RPMI7951 (cell line): ENCODE measurements around the gene HNRNPR. TPM values are rescaled to one million over a fixed set of nuclear protein-coding genes. Genes with fewer than 3 reads are reported as not detected.
"Not testable (repeated sequence)": the region's sequence is repeated elsewhere in the genome, so short reads cannot be mapped to it uniquely, and the experiment has no call there.

ENCODE experiments used
- DNase-seq: peaks from one replicate; pipeline ENCODE4 v3.0.0-alpha.2; 2012; ENCODE audit warnings: low read depth
- total RNA-seq: library from RNA; depleted of rRNA; stranded (reverse); fragments of >200 nt; shearing (Covaris generic); gene quantifications from 2 replicates; pipeline ENCODE4 v1.2.3, GENCODE V29; 2014; rRNA removed

The HNRNPR gene
- 136 and 142 TPM in 2 replicates for total RNA-seq

GRCh38 chr1:23344111-23344986, at the start of gene HNRNPR:
TSS of gene HNRNPR (minus strand) at chr1:23344284. CDS start at chr1:23341008, 3,276 bp downstream.
- peak; percentile 100 for DNase-seq

- DNase-seq: peak; percentile 77
Observed at GRCh38 chr1:23393706-23394105, 49.6 kb upstream of the HNRNPR start.

- no peak for DNase-seq
Observed at GRCh38 chr1:23392125-23392855, 48.2 kb upstream of the HNRNPR start.

- DNase-seq: no peak
Observed at GRCh38 chr1:23389837-23390321, 45.8 kb upstream of the HNRNPR start.

- DNase-seq: no peak
Observed at GRCh38 chr1:23387494-23387893, 43.4 kb upstream of the HNRNPR start.

GRCh38 chr1:23385119-23385621, 41.1 kb upstream of the HNRNPR start:
- DNase-seq: peak; percentile 81

- peak; percentile 86 for DNase-seq
Observed at GRCh38 chr1:23384312-23385058, 40.4 kb upstream of the HNRNPR start.

- no peak for DNase-seq
Observed at GRCh38 chr1:23383577-23384311, 39.7 kb upstream of the HNRNPR start.

GRCh38 chr1:23381233-23381885, 37.3 kb upstream of the HNRNPR start:
- no peak for DNase-seq

GRCh38 chr1:23380719-23381118, 36.6 kb upstream of the HNRNPR start:
- DNase-seq: no peak

GRCh38 chr1:23380236-23380635, 36.2 kb upstream of the HNRNPR start:
- DNase-seq: not testable (repeated sequence)

GRCh38 chr1:23376890-23377811, 33.1 kb upstream of the HNRNPR start:
- peak; percentile 89 for DNase-seq

GRCh38 chr1:23374079-23374735, 30.1 kb upstream of the HNRNPR start:
- not testable (repeated sequence) for DNase-seq

GRCh38 chr1:23371987-23372880, 28.1 kb upstream of the HNRNPR start:
- no peak for DNase-seq

GRCh38 chr1:23370709-23371584, 26.9 kb upstream of the HNRNPR start:
- DNase-seq: no peak

- DNase-seq: no peak
Observed at GRCh38 chr1:23370330-23370708, 26.2 kb upstream of the HNRNPR start.
